ENCODE measurements around the gene FTO.

The FTO gene

GRCh38 chr16:54148974-54149373, 445.0 kb downstream of the FTO start:
- no peak overlapping the region for H3K27ac ChIP-seq (ENCODE audit: low read depth, low read length)
- H3K9me3 ChIP-seq (ENCODE audit: low read length), result no peaks in the 10 kb centered on the region
- no peaks in the 10 kb centered on the region for H3K4me1 ChIP-seq (ENCODE audit: insufficient read depth, low read length)
- no peak overlapping the region for H3K9ac ChIP-seq (ENCODE audit: low read length)
- H3K4me3 ChIP-seq (ENCODE audit: low read depth in 1 of 2, low read length in 2 of 2), result no peak overlapping the region
- no peaks in the 10 kb centered on the region for H3K36me3 ChIP-seq (ENCODE audit: insufficient read depth, low read length)
- no peaks in the 10 kb centered on the region for H3K27me3 ChIP-seq (ENCODE audit: control insufficient read depth in 1 of 2, insufficient read depth in 2 of 2, low read length in 2 of 2)

GRCh38 chr16:54150861-54151260, 446.9 kb downstream of the FTO start:
- Histone ChIP-seq H3K4me3 (ENCODE audit: low read depth in 1 of 2, low read length in 2 of 2) (no peak overlapping the region), H3K36me3 (ENCODE audit: insufficient read depth, low read length) (no peaks in the 10 kb centered on the region), H3K27ac (ENCODE audit: low read depth, low read length) (no peak overlapping the region), H3K4me1 (ENCODE audit: insufficient read depth, low read length) (no peaks in the 10 kb centered on the region), H3K9me3 (ENCODE audit: low read length) (no peaks in the 10 kb centered on the region), H3K9ac (ENCODE audit: low read length) (no peak overlapping the region), H3K27me3 (ENCODE audit: control insufficient read depth in 1 of 2, insufficient read depth in 2 of 2, low read length in 2 of 2) (no peaks in the 10 kb centered on the region)

GRCh38 chr16:54152362-54153239, 448.6 kb downstream of the FTO start:
- no peak overlapping the region for H3K27ac ChIP-seq (ENCODE audit: low read depth, low read length)
- no peaks in the 10 kb centered on the region for H3K36me3 ChIP-seq (ENCODE audit: insufficient read depth, low read length)
- H3K4me1 ChIP-seq (ENCODE audit: insufficient read depth, low read length), result no peaks in the 10 kb centered on the region
- no peak overlapping the region for H3K4me3 ChIP-seq (ENCODE audit: low read depth in 1 of 2, low read length in 2 of 2)
- no peaks in the 10 kb centered on the region for H3K27me3 ChIP-seq (ENCODE audit: control insufficient read depth in 1 of 2, insufficient read depth in 2 of 2, low read length in 2 of 2)
- H3K9me3 ChIP-seq (ENCODE audit: low read length), result no peaks in the 10 kb centered on the region
- H3K9ac ChIP-seq (ENCODE audit: low read length), result no peak overlapping the region

DNA sequence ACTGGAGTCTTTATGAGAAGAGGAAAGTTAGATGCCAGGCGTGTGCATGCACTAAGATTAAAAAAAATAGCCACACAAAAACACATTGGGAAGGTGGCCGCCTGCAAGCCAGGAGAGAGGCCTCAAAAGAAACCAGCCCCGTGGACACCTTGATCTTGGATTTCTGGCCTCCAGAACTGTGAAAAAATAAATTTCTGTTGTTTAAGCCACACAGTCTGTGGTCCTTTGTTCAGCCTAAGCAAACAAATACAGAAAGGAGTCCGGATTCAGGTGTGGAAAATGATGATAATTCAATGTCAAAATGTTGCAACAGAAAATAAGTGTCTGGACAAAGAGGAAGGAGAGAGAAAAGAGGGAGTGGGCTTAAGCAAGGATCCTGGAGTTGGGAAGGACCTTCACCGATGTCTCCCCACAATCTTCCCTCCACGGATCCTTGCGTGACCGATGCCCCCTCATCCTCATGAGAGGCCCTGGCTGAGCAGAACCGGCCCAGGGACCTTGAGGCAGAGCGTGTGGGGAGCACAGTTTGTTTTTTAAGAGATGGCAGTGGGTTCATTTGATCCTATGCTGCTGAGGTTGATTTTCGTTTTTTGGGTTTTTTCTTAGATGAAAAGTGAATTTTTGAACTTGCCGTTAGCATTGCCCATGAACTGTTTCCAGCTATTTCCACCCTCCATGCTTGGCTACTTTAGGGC, 449.4 kb downstream of the FTO start:
- Histone ChIP-seq H3K36me3 (ENCODE audit: insufficient read depth, low read length) (no peaks in the 10 kb centered on the region), H3K4me3 (ENCODE audit: low read depth in 1 of 2, low read length in 2 of 2) (no peak overlapping the region), H3K27ac (ENCODE audit: low read depth, low read length) (no peak overlapping the region), H3K4me1 (ENCODE audit: insufficient read depth, low read length) (no peaks in the 10 kb centered on the region), H3K9ac (ENCODE audit: low read length) (no peak overlapping the region), H3K9me3 (ENCODE audit: low read length) (no peaks in the 10 kb centered on the region), H3K27me3 (ENCODE audit: control insufficient read depth in 1 of 2, insufficient read depth in 2 of 2, low read length in 2 of 2) (no peaks in the 10 kb centered on the region)

DNA sequence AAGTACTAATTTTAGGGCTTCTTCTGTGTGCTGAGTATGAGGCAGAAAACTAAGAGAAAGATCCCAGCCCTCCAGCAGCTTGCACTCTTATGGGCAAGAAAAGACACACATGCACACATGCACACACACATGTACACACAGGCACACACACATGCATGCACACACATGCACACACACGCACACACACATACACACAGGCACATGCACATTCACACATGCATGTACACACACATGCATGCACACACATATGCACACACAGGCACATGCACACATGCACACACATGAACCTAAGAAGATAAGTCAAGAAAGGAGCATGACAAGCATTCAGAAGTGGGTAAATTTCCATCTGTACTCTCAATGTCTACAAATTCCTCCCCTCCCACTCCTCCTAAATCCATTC, 452.4 kb downstream of the FTO start:
- Histone ChIP-seq H3K27me3 (ENCODE audit: control insufficient read depth in 1 of 2, insufficient read depth in 2 of 2, low read length in 2 of 2) (no peaks in the 10 kb centered on the region), H3K9ac (ENCODE audit: low read length) (no peak overlapping the region), H3K4me3 (ENCODE audit: low read depth in 1 of 2, low read length in 2 of 2) (no peak overlapping the region), H3K36me3 (ENCODE audit: insufficient read depth, low read length) (no peaks in the 10 kb centered on the region), H3K9me3 (ENCODE audit: low read length) (no peaks in the 10 kb centered on the region), H3K27ac (ENCODE audit: low read depth, low read length) (no peak overlapping the region), H3K4me1 (ENCODE audit: insufficient read depth, low read length) (no peaks in the 10 kb centered on the region)

- H3K27me3 ChIP-seq (ENCODE audit: control insufficient read depth in 1 of 2, insufficient read depth in 2 of 2, low read length in 2 of 2), result no peaks in the 10 kb centered on the region
- no peak overlapping the region for H3K9ac ChIP-seq (ENCODE audit: low read length)
- H3K9me3 ChIP-seq (ENCODE audit: low read length), result no peaks in the 10 kb centered on the region
- H3K27ac ChIP-seq (ENCODE audit: low read depth, low read length), result no peak overlapping the region
- H3K4me1 ChIP-seq (ENCODE audit: insufficient read depth, low read length), result no peaks in the 10 kb centered on the region
- H3K4me3 ChIP-seq (ENCODE audit: low read depth in 1 of 2, low read length in 2 of 2), result no peak overlapping the region
- H3K36me3 ChIP-seq (ENCODE audit: insufficient read depth, low read length), result no peaks in the 10 kb centered on the region
Observed at GRCh38 chr16:54158986-54159385, 455.0 kb downstream of the FTO start.

DNA sequence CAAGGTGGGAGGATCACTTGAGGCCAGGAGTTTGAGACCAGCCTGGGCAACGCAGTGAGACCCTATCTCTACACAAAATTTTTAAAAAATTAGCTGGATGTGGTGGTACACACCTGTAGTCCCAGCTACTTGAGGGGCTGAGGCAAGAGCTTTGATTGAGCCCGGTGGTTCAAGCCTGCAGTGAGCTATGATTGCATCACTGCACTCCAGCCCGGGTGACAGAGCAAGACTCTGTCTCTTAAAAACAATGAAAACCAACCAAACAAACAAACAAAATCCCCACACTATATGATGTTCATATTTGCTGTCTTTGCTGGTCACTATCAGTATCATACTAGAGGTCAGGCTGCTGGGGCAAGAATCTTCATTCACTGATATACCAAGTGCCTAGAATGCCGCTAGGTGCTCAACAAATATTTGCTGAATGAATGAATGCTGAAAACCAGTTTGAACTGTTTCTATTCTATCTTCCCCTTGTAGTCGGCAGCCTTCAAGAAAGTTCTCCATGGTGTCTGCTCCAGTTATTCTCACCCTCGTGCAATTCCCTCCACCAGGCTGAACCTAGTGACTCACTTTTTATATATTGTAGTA, 455.6 kb downstream of the FTO start:
- H3K4me3 ChIP-seq (ENCODE audit: low read depth in 1 of 2, low read length in 2 of 2), result no peak overlapping the region
- H3K4me1 ChIP-seq (ENCODE audit: insufficient read depth, low read length), result no peaks in the 10 kb centered on the region
- no peaks in the 10 kb centered on the region for H3K36me3 ChIP-seq (ENCODE audit: insufficient read depth, low read length)
- H3K27me3 ChIP-seq (ENCODE audit: control insufficient read depth in 1 of 2, insufficient read depth in 2 of 2, low read length in 2 of 2), result no peaks in the 10 kb centered on the region
- no peaks in the 10 kb centered on the region for H3K9me3 ChIP-seq (ENCODE audit: low read length)
- no peak overlapping the region for H3K27ac ChIP-seq (ENCODE audit: low read depth, low read length)
- H3K9ac ChIP-seq (ENCODE audit: low read length), result no peak overlapping the region

- H3K9ac ChIP-seq (ENCODE audit: low read length), result no peak overlapping the region
- no peaks in the 10 kb centered on the region for H3K4me1 ChIP-seq (ENCODE audit: insufficient read depth, low read length)
- no peak overlapping the region for H3K27ac ChIP-seq (ENCODE audit: low read depth, low read length)
Observed at GRCh38 chr16:54160252-54160860, 456.4 kb downstream of the FTO start.

DNA sequence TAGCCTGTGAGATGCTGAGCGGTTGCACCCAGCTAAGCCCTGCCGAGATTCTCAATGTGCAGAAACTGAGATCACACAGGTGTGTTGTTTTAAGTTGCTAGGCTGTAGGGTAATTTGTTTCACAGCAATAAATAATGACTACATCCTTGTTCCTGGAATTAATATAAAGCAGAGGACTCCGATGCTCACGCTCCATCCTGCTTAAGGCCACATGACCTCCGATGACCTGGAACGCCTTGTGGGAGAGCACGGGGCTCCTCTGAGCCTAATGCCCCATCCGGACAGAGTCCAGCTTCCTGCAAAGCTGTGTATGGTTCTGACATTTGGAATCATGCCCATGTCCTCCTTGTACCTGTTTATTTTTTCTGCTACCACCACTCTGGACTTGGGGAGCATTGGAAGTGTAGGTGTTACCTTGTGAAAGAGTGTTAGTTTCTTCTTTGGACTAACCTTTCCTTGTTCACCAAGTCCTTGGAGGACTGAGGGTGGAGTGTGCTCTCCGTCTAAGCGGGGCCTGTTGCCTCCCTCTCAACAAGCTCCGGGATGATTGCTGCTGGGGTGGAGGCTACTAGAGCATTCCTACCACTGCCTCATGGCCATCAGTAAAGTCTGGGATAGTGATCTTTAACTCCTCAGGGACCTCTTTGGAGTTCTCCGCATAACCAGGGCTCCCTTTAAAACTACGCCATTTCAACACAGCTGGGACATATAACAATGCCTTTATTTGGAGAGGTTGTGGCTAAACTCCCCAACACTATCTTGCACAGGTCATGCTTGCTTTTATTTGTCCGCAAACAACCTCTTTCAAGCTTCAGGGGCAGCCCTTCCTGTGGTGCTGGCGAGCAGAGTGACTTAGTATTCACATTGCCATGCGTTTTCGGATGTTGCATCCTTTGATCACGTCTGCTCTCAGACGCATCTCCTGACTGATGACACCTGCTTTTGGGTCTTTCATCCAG, 457.3 kb downstream of the FTO start:
- Histone ChIP-seq H3K9ac (ENCODE audit: low read length) (no peak overlapping the region), H3K4me3 (ENCODE audit: low read depth in 1 of 2, low read length in 2 of 2) (no peak overlapping the region), H3K4me1 (ENCODE audit: insufficient read depth, low read length) (no peaks in the 10 kb centered on the region), H3K27ac (ENCODE audit: low read depth, low read length) (no peak overlapping the region), H3K36me3 (ENCODE audit: insufficient read depth, low read length) (no peaks in the 10 kb centered on the region), H3K27me3 (ENCODE audit: control insufficient read depth in 1 of 2, insufficient read depth in 2 of 2, low read length in 2 of 2) (no peaks in the 10 kb centered on the region), H3K9me3 (ENCODE audit: low read length) (no peaks in the 10 kb centered on the region)

More at GRCh38 chr16:54160252-54160860, 456.4 kb downstream of the FTO start:
- Histone ChIP-seq H3K4me3 (ENCODE audit: low read depth in 1 of 2, low read length in 2 of 2) (no peak overlapping the region), H3K36me3 (ENCODE audit: insufficient read depth, low read length) (no peaks in the 10 kb centered on the region), H3K27me3 (ENCODE audit: control insufficient read depth in 1 of 2, insufficient read depth in 2 of 2, low read length in 2 of 2) (no peaks in the 10 kb centered on the region), H3K9me3 (ENCODE audit: low read length) (no peaks in the 10 kb centered on the region)

GRCh38 chr16:54163197-54163843, 459.4 kb downstream of the FTO start:
- H3K4me1 ChIP-seq (ENCODE audit: insufficient read depth, low read length), result no peaks in the 10 kb centered on the region

More at GRCh38 chr16:54163197-54163843, 459.4 kb downstream of the FTO start:
- Histone ChIP-seq H3K36me3 (ENCODE audit: insufficient read depth, low read length) (no peaks in the 10 kb centered on the region), H3K4me3 (ENCODE audit: low read depth in 1 of 2, low read length in 2 of 2) (no peak overlapping the region), H3K9me3 (ENCODE audit: low read length) (no peaks in the 10 kb centered on the region), H3K27me3 (ENCODE audit: control insufficient read depth in 1 of 2, insufficient read depth in 2 of 2, low read length in 2 of 2) (no peaks in the 10 kb centered on the region), H3K27ac (ENCODE audit: low read depth, low read length) (no peak overlapping the region), H3K9ac (ENCODE audit: low read length) (no peak overlapping the region)
